Progenitor cell of endocrine pancreas (in vitro differentiated cells): ENCODE measurements around the gene MS4A2. TPM values are rescaled to one million over a fixed set of nuclear protein-coding genes. Genes with fewer than 3 reads are reported as not detected.

ENCODE experiments used
- DNase-seq: peaks from one replicate; pipeline ENCODE4 v3.0.0; 2021; ENCODE audit warnings: low spot score; ENCODE audit not compliant: unreplicated experiment
- H3K27ac Mint-ChIP-seq: 2 replicates; pipeline ENCODE4 v1.8.0; 2021; ENCODE audit warnings: mild to moderate bottlenecking, moderate library complexity, mixed read lengths
- H3K27me3 Mint-ChIP-seq: 2 replicates; pipeline ENCODE4 v1.8.0; 2021; ENCODE audit warnings: mixed read lengths
- H3K36me3 Mint-ChIP-seq: 2 replicates; pipeline ENCODE4 v1.8.0; 2022; ENCODE audit warnings: mixed read lengths; ENCODE audit not compliant: insufficient read depth
- H3K4me1 Mint-ChIP-seq: 2 replicates; pipeline ENCODE4 v1.8.0; 2021; ENCODE audit warnings: low read depth, mixed read lengths
- H3K4me3 Mint-ChIP-seq: 2 replicates; pipeline ENCODE4 v1.8.0; 2021; ENCODE audit warnings: low read depth, mild to moderate bottlenecking, moderate library complexity, mixed read lengths
- H3K9me3 Mint-ChIP-seq: 2 replicates; pipeline ENCODE4 v1.8.0; 2021; ENCODE audit warnings: low read depth, mixed read lengths
- CTCF ChIP-seq: fragments of 200-600 bp; sonication (generic); IDR thresholded peaks from one replicate; pipeline ENCODE4 v1.5.0; 2021; ENCODE audit warnings: antibody characterized with exemption, mild to moderate bottlenecking; ENCODE audit not compliant: unreplicated experiment
- total RNA-seq: library from RNA; stranded (reverse); gene quantifications from 2 replicates; pipeline ENCODE4 v1.2.1, GENCODE V29; 2021

MS4A2 gene
- total RNA-seq, 1 donor from 2014 or later: not detected

GRCh38 chr11:60145677-60146076 is 57.2 kb downstream of the MS4A2 start:
- DNase-seq: no peak
- no peak for TF ChIP-seq CTCF
- H3K9me3 Mint-ChIP-seq: no peaks in the 10 kb centered on the region
- H3K27ac Mint-ChIP-seq: no peak overlapping the region
- H3K4me1 Mint-ChIP-seq: no peaks in the 10 kb centered on the region
- no peak overlapping the region for H3K4me3 Mint-ChIP-seq
- H3K36me3 Mint-ChIP-seq: no peaks in the 10 kb centered on the region
- no peaks in the 10 kb centered on the region for H3K27me3 Mint-ChIP-seq

Other genes with a start within 250 kb of the MS4A2 start
- gene CBLIF, start 243.2 kb upstream of the MS4A2 start, total RNA-seq: 17.9 and 27.1 TPM in 2 replicates
- gene TCN1, start 222.2 kb upstream of the MS4A2 start, total RNA-seq: 3.2 and 3.5 TPM in 2 replicates
- 0.49 TPM in 1 of 2 replicates, not detected in the other for gene OOSP3, start 209.9 kb upstream of the MS4A2 start, total RNA-seq
- gene OOSP1, start 150.2 kb upstream of the MS4A2 start, total RNA-seq: not detected in 2 replicates
- gene OOSP4A, start 124.6 kb upstream of the MS4A2 start, total RNA-seq: not detected in 2 replicates
- not detected in 2 replicates for gene OOSP4B, start 71.5 kb upstream of the MS4A2 start, total RNA-seq
- not detected in 2 replicates for gene OOSP2, start 48.3 kb upstream of the MS4A2 start, total RNA-seq
- not detected in 2 replicates for gene MS4A3, start 32.0 kb upstream of the MS4A2 start, total RNA-seq
- gene MS4A6A, start 94.4 kb downstream of the MS4A2 start, total RNA-seq: not detected in 2 replicates
- not detected in 2 replicates for gene MS4A4E, start 154.5 kb downstream of the MS4A2 start, total RNA-seq
- gene MS4A4A, start 192.0 kb downstream of the MS4A2 start, total RNA-seq: 0.33 TPM in 1 of 2 replicates, not detected in the other
- gene MS4A6E, start 238.6 kb downstream of the MS4A2 start, total RNA-seq: not detected in 2 replicates